Renal cortex interstitium (tissue), 15 donors: ENCODE measurements around the gene SRPRB. TPM values are rescaled to one million over a fixed set of nuclear protein-coding genes. Genes with fewer than 3 reads are reported as not detected.

ENCODE experiments used
- DNase-seq, 11 donors: peaks; one replicate each; pipeline ENCODE4 v3.0.0-alpha.2; 2013; ENCODE audit warnings: low read depth in 9 of 11, low spot score in 4 of 11; ENCODE audit errors: extremely low read depth in 1 of 11
- long read RNA-seq, 16 experiments: transcript quantifications; one replicate each; lab custom pipeline, GENCODE V29; 2026
- polyA plus RNA-seq, 3 donors: library from polyadenylated mRNA; unstranded; fragments of 120-200 nt; gene quantifications; one replicate each; pipeline ENCODE4 v1.2.1, GENCODE V29; 2013; ENCODE audit not compliant: insufficient read length in 3 of 3

SRPRB gene
- polyA plus RNA-seq, result 10 to 100 TPM; 48.8 to 56.5 (median 52.7) TPM
- long read RNA-seq, donor 1, partial matches to known transcripts, result 25 of 26 reads
- long read RNA-seq, donor 1, other reads (novel, unspliced or antisense), result 0 of 26 reads
- long read RNA-seq, donor 2, partial matches to known transcripts, result 25 of 25 reads
- long read RNA-seq, donor 2, other reads (novel, unspliced or antisense), result 0 of 25 reads
- long read RNA-seq, donor 3, partial matches to known transcripts, result 93 of 104 reads
- long read RNA-seq, donor 3, other reads (novel, unspliced or antisense), result 11 of 104 reads
- long read RNA-seq, donor 4, partial matches to known transcripts, result 17 of 17 reads
- long read RNA-seq, donor 4, other reads (novel, unspliced or antisense), result 0 of 17 reads
- long read RNA-seq, donor 5, result 0 reads
- long read RNA-seq, donor 6, partial matches to known transcripts, result 20 of 21 reads
- long read RNA-seq, donor 6, other reads (novel, unspliced or antisense), result 0 of 21 reads
- long read RNA-seq, donor 7, partial matches to known transcripts, result 32 of 34 reads
- long read RNA-seq, donor 7, other reads (novel, unspliced or antisense), result 0 of 34 reads
- long read RNA-seq, donor 8, partial matches to known transcripts, result 77 of 79 reads
- long read RNA-seq, donor 8, other reads (novel, unspliced or antisense), result 0 of 79 reads
- long read RNA-seq, donor 9, partial matches to known transcripts, result 21 of 22 reads
- long read RNA-seq, donor 9, other reads (novel, unspliced or antisense), result 0 of 22 reads
- long read RNA-seq, donor 10, partial matches to known transcripts, result 26 of 27 reads
- long read RNA-seq, donor 10, other reads (novel, unspliced or antisense), result 0 of 27 reads
- long read RNA-seq, donor 11, partial matches to known transcripts, result 18 of 19 reads
- long read RNA-seq, donor 11, other reads (novel, unspliced or antisense), result 0 of 19 reads
- long read RNA-seq, donor 12, partial matches to known transcripts, result 9 of 9 reads
- long read RNA-seq, donor 12, other reads (novel, unspliced or antisense), result 0 of 9 reads
- long read RNA-seq, donor 13, partial matches to known transcripts, result 58 of 59 reads
- long read RNA-seq, donor 13, other reads (novel, unspliced or antisense), result 0 of 59 reads
- long read RNA-seq, donor 14, partial matches to known transcripts, result 23 of 24 reads
- long read RNA-seq, donor 14, other reads (novel, unspliced or antisense), result 0 of 24 reads
- long read RNA-seq, donor 15, partial matches to known transcripts, result 11 of 13 reads
- long read RNA-seq, donor 15, other reads (novel, unspliced or antisense), result 0 of 13 reads
- long read RNA-seq, donor 16, partial matches to known transcripts, result 101 of 122 reads
- long read RNA-seq, donor 16, other reads (novel, unspliced or antisense), result 19 of 122 reads

GRCh38 chr3:133805702-133806475, at the start of gene SRPRB:
Gene SRPRB, plus strand, starts transcription at chr3:133805815. Its CDS starts 34 bp downstream, at chr3:133805849.
- DNase-seq, result peak; percentile 78 to 93 (median 88)

GRCh38 chr3:133756716-133757694, 48.6 kb upstream of the SRPRB start:
- DNase-seq, result no peak

DNA sequence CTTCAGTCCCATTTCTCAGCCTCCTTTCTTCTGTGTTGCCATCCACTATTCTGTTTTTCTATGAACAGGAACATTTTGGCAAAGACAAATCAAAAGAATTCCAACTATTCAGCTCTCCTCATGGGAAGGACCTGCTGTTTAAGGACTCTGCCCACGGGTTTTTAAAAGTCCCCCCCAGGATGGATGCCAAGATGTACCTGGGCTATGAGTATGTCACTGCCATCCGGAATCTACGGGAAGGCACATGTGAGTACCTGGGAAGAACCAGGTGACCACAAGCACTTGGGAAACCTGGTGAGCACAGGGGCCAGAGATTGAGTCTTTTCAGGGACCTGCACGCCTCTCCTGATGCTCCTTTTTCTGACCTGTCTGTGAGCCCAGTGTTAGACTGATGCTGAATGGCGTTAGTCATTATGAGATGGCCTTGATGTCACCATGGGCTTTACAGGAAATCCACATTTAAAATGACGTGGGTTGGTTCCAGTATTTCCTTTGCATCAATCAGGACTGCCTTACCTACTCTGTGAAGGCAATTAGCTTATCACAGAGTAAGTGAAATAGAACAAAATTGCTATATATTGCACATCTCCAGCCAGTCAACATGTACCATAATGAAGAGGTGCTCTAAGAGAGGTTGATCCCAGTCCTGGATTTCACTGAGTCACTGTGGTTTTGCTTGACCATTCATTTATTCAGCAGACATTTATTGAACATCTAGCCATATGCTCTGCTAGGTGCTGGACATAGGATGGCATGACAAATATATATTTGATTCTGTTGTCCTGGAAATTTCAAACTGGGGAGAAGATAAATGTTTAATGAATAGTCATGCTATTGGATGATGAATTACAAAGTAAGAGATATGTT, 47.7 kb upstream of the SRPRB start:
- no peak for DNase-seq

DNA sequence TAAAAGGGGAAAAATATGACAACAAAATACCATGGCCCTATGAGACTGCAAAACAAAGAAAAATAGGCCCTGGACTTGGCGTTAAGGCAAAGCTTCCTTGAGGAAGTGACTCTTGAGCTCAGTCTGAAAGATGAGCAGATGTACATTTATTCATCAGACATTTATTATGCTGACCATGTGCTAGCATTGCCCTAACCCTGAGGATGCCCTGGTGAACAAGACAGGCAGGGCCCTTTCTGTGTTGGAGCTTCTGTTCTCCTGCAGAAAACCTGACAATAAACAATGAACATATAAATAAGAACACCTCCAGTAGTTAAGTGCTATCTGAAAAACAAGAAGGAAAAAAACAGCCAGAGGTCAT, 47.1 kb upstream of the SRPRB start:
- no peak for DNase-seq

- no peak for DNase-seq
Observed at GRCh38 chr3:133758964-133759739, 46.5 kb upstream of the SRPRB start.

GRCh38 chr3:133759740-133760305, 45.8 kb upstream of the SRPRB start:
- DNase-seq, result peak in 3 of 11 donors; percentile 2 to 20 (median 6)

GRCh38 chr3:133760916-133761315, 44.7 kb upstream of the SRPRB start:
- DNase-seq, result no peak

DNA sequence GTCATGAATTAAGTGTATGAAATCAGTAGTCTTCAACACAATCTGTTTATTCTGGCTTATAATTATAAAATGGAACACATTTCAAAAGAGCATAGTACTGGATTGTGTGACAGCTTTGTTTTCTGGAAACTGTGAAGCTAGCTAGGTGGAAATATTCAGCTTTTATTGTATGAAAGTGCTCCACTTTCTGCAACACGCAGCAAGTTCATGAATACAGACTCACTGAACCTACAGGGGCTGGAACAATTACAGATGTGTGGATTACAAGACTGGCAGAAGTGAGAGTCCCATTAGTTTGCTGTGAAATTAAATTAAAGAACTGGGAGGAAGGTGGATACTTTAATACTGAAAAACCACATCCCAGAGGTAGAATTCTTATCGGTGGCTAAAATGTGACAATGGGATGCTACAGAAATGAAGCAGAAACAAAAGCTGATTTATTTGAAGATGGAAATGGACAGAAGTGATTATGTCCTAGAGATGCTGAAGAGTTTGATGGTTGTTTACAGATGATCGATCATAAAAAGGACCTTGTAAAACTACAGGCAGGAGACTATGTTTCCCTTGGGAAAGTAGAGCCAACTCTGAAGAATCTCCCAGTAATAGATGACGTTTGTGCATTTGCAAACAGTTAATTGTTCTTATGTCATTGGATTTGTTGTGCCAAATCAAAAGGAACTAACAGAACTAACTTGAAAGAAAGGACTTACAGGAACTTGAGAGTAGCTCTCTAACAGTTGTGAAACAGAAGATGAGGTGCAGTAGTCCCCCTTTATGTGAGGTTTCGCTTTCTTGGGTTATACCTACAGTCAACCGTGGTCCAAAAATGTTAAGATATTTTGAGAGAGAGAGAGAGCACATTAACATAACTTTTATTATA, 43.8 kb upstream of the SRPRB start:
- no peak for DNase-seq

DNA sequence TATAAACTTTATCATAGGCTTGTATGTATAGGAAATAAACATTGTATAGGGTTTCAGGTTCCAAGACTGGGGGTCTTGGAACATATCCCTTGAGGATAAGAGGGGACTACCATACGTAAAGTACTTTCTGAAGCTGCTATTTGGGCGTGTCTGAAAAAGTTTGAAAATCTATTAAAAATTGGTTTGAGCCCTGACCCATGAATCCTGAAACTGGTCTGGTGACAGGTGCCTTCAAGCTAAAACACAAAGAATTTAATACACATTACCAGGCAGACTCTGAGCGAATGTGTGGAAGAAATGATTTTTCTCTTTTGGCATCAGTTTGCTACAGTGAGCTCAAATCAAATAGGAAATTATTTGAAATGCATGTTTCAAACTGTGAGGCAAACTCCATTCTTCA, 43.1 kb upstream of the SRPRB start:
- no peak for DNase-seq

GRCh38 chr3:133763797-133764683, 41.6 kb upstream of the SRPRB start:
- DNase-seq, result peak in 10 of 11 donors; percentile 39 to 72 (median 58)

- no peak for DNase-seq
Observed at GRCh38 chr3:133765256-133765655, 40.4 kb upstream of the SRPRB start.

GRCh38 chr3:133767607-133768006, 38.0 kb upstream of the SRPRB start:
- no peak for DNase-seq

- DNase-seq, result no peak
Observed at GRCh38 chr3:133769536-133769935, 36.1 kb upstream of the SRPRB start.
